ENCODE data around the gene DCLK1.

Gene DCLK1
- total RNA-seq, result 0 to 0.78 (median 0) reads per million in 9 experiments

GRCh38 chr13:36131222-36131930 lies at the start of gene DCLK1:
DCLK1 (minus strand) TSS chr13:36131382.
- Mint-ChIP-seq H3K9me3 (peaks cover 0 to 2% of the 10 kb centered on the region in 2 donors), H3K4me1 (ENCODE audit: low read depth in 2 of 2) (no peaks in the 10 kb centered on the region), H3K27me3 (peaks cover 0 to 11% of the 10 kb centered on the region in 2 donors), H3K27ac (no peak within 1 kb of the TSS), H3K36me3 (ENCODE audit: insufficient read depth) (no peaks in the 10 kb centered on the region), H3K4me3 (no peak within 1 kb of the TSS)
- DNase-seq (no peak), ATAC-seq (replicated peaks) (no peak)

- H3K36me3 Mint-ChIP-seq (ENCODE audit: insufficient read depth), result no peaks in the 10 kb centered on the region
- H3K4me3 Mint-ChIP-seq, result no peak overlapping the region
- H3K27me3 Mint-ChIP-seq, result no peaks in the 10 kb centered on the region
- peaks cover 0 to 5% of the 10 kb centered on the region in 2 donors for H3K9me3 Mint-ChIP-seq
- H3K27ac Mint-ChIP-seq, result no peak overlapping the region
- ATAC-seq (replicated peaks) (no peak), DNase-seq (no peak)
- no peaks in the 10 kb centered on the region for H3K4me1 Mint-ChIP-seq (ENCODE audit: low read depth in 2 of 2)
These were observed 44.4 kb upstream of the DCLK1 start for GRCh38 chr13:36175621-36176020.

GRCh38 chr13:36174923-36175322 lies 43.7 kb upstream of the DCLK1 start:
- no peak for ATAC-seq (replicated peaks)
- no peak for DNase-seq
- Mint-ChIP-seq H3K36me3 (ENCODE audit: insufficient read depth) (no peaks in the 10 kb centered on the region), H3K4me3 (no peak overlapping the region), H3K9me3 (peaks cover 0 to 5% of the 10 kb centered on the region in 2 donors), H3K4me1 (ENCODE audit: low read depth in 2 of 2) (no peaks in the 10 kb centered on the region), H3K27ac (no peak overlapping the region), H3K27me3 (no peaks in the 10 kb centered on the region)

- Mint-ChIP-seq H3K27me3 (no peaks in the 10 kb centered on the region), H3K4me1 (ENCODE audit: low read depth in 2 of 2) (no peaks in the 10 kb centered on the region), H3K4me3 (no peak overlapping the region), H3K27ac (no peak overlapping the region), H3K36me3 (ENCODE audit: insufficient read depth) (no peaks in the 10 kb centered on the region), H3K9me3 (peaks cover 0 to 5% of the 10 kb centered on the region in 2 donors)
- no peak for DNase-seq
- ATAC-seq (replicated peaks), result no peak
These were observed 42.6 kb upstream of the DCLK1 start for GRCh38 chr13:36173571-36174322.

- DNase-seq, result no peak
These were observed 34.9 kb upstream of the DCLK1 start for GRCh38 chr13:36166046-36166445.

GRCh38 chr13:36163809-36164308 lies 32.7 kb upstream of the DCLK1 start:
- no peak overlapping the region for H3K4me3 Mint-ChIP-seq
- H3K27me3 Mint-ChIP-seq, result no peaks in the 10 kb centered on the region
- H3K27ac Mint-ChIP-seq, result no peak overlapping the region
- H3K36me3 Mint-ChIP-seq (ENCODE audit: insufficient read depth), result no peaks in the 10 kb centered on the region
- ATAC-seq (replicated peaks) (no peak), DNase-seq (no peak)
- H3K9me3 Mint-ChIP-seq, result peaks cover 16 to 17% of the 10 kb centered on the region in 2 donors
- no peaks in the 10 kb centered on the region for H3K4me1 Mint-ChIP-seq (ENCODE audit: low read depth in 2 of 2)

More at GRCh38 chr13:36166046-36166445, 34.9 kb upstream of the DCLK1 start:
- Mint-ChIP-seq H3K9me3 (peaks cover 9 to 13% of the 10 kb centered on the region in 2 donors), H3K27ac (no peak overlapping the region), H3K4me1 (ENCODE audit: low read depth in 2 of 2) (no peaks in the 10 kb centered on the region), H3K36me3 (ENCODE audit: insufficient read depth) (no peaks in the 10 kb centered on the region), H3K27me3 (no peaks in the 10 kb centered on the region), H3K4me3 (no peak overlapping the region)
- no peak for ATAC-seq (replicated peaks)

- Mint-ChIP-seq H3K9me3 (peaks cover 16 to 17% of the 10 kb centered on the region in 2 donors), H3K4me3 (no peak overlapping the region), H3K36me3 (ENCODE audit: insufficient read depth) (no peaks in the 10 kb centered on the region), H3K27ac (no peak overlapping the region), H3K27me3 (no peaks in the 10 kb centered on the region), H3K4me1 (ENCODE audit: low read depth in 2 of 2) (no peaks in the 10 kb centered on the region)
- DNase-seq (no peak), ATAC-seq (replicated peaks) (no peak)
These were observed 32.1 kb upstream of the DCLK1 start for GRCh38 chr13:36163286-36163685.

GRCh38 chr13:36160297-36160696 lies 29.1 kb upstream of the DCLK1 start:
- no peak for ATAC-seq (replicated peaks)
- Mint-ChIP-seq H3K9me3 (peaks cover 13 to 25% of the 10 kb centered on the region in 2 donors), H3K27me3 (no peaks in the 10 kb centered on the region), H3K27ac (no peak overlapping the region), H3K4me1 (ENCODE audit: low read depth in 2 of 2) (no peaks in the 10 kb centered on the region), H3K36me3 (ENCODE audit: insufficient read depth) (no peaks in the 10 kb centered on the region), H3K4me3 (no peak overlapping the region)
- DNase-seq, result no peak

- DNase-seq, result no peak
These were observed 27.4 kb upstream of the DCLK1 start for GRCh38 chr13:36158611-36159010.

GRCh38 chr13:36157480-36157879 lies 26.3 kb upstream of the DCLK1 start:
- no peaks in the 10 kb centered on the region for H3K36me3 Mint-ChIP-seq (ENCODE audit: insufficient read depth)
- peaks cover 7 to 19% of the 10 kb centered on the region in 2 donors for H3K9me3 Mint-ChIP-seq
- H3K4me1 Mint-ChIP-seq (ENCODE audit: low read depth in 2 of 2), result no peaks in the 10 kb centered on the region
- no peaks in the 10 kb centered on the region for H3K27me3 Mint-ChIP-seq
- no peak overlapping the region for H3K27ac Mint-ChIP-seq
- ATAC-seq (replicated peaks) (no peak), DNase-seq (no peak)
- H3K4me3 Mint-ChIP-seq, result no peak overlapping the region

More at GRCh38 chr13:36158611-36159010, 27.4 kb upstream of the DCLK1 start:
- Mint-ChIP-seq H3K9me3 (peaks cover 13 to 25% of the 10 kb centered on the region in 2 donors), H3K27me3 (no peaks in the 10 kb centered on the region), H3K27ac (no peak overlapping the region), H3K36me3 (ENCODE audit: insufficient read depth) (no peaks in the 10 kb centered on the region), H3K4me1 (ENCODE audit: low read depth in 2 of 2) (no peaks in the 10 kb centered on the region), H3K4me3 (no peak overlapping the region)
- no peak for ATAC-seq (replicated peaks)

GRCh38 chr13:36154567-36155291 lies 23.5 kb upstream of the DCLK1 start:
- ATAC-seq (replicated peaks), result no peak
- DNase-seq, result no peak
- H3K27ac Mint-ChIP-seq, result no peak overlapping the region
- H3K4me3 Mint-ChIP-seq, result no peak overlapping the region
- no peaks in the 10 kb centered on the region for H3K36me3 Mint-ChIP-seq (ENCODE audit: insufficient read depth)
- H3K27me3 Mint-ChIP-seq, result no peaks in the 10 kb centered on the region
- no peaks in the 10 kb centered on the region for H3K4me1 Mint-ChIP-seq (ENCODE audit: low read depth in 2 of 2)
- H3K9me3 Mint-ChIP-seq, result peaks cover under 1 to 13% of the 10 kb centered on the region in 2 donors

GRCh38 chr13:36151591-36151990 lies 20.4 kb upstream of the DCLK1 start:
- H3K4me3 Mint-ChIP-seq, result no peak overlapping the region
- no peak for ATAC-seq (replicated peaks)
- H3K27me3 Mint-ChIP-seq, result no peaks in the 10 kb centered on the region
- H3K4me1 Mint-ChIP-seq (ENCODE audit: low read depth in 2 of 2), result no peaks in the 10 kb centered on the region
- H3K27ac Mint-ChIP-seq, result no peak overlapping the region
- H3K36me3 Mint-ChIP-seq (ENCODE audit: insufficient read depth), result no peaks in the 10 kb centered on the region
- no peak for DNase-seq
- H3K9me3 Mint-ChIP-seq, result peaks cover 0 to 22% of the 10 kb centered on the region in 2 donors

GRCh38 chr13:36148446-36148845 lies 17.3 kb upstream of the DCLK1 start:
- H3K36me3 Mint-ChIP-seq (ENCODE audit: insufficient read depth), result no peaks in the 10 kb centered on the region
- no peaks in the 10 kb centered on the region for H3K27me3 Mint-ChIP-seq

More at GRCh38 chr13:36148446-36148845, 17.3 kb upstream of the DCLK1 start:
- no peak overlapping the region for H3K4me3 Mint-ChIP-seq
- no peaks in the 10 kb centered on the region for H3K4me1 Mint-ChIP-seq (ENCODE audit: low read depth in 2 of 2)
- H3K27ac Mint-ChIP-seq, result no peak overlapping the region
- peaks cover 1 to 15% of the 10 kb centered on the region in 2 donors for H3K9me3 Mint-ChIP-seq
- no peak for ATAC-seq (replicated peaks)
- no peak for DNase-seq

Measured in effector memory CD8-positive, alpha-beta T cell (primary cell).